ENCODE data around the gene SULF2.
"Not testable (repeated sequence)": the region's sequence is repeated elsewhere in the genome, so short reads cannot be mapped to it uniquely, and the experiment has no call there.

SULF2 gene

DNA sequence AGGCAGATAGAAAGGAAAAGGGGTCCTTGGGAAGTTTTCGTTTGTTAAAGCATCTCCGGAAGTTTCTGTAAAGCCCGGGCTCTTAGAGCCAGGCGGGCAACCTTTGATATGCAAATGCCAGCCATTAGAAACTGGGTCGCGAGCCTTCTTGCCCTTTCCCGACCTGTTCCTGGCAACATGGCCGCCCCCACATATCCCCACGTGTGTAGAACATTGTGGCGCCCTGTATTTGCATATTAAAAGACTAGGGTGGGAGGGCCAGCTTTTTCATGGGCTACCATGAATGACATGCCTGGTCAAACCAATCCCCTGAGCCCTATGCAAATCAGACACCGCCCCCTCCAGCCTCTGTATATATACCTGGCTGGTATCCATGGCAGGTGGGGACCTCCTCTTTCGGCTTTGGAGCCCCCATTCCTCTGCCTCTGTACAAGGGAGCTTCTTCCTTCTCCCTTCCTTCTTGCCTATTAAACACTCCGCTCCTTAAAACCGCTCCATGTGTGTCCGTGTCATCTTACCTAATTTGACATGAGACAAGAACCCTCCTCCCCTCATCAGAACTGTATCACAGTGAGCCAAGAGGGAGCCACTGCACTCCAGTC is 19.0 kb upstream of the SULF2 start:
- not testable (repeated sequence) for DNase-seq

DNA sequence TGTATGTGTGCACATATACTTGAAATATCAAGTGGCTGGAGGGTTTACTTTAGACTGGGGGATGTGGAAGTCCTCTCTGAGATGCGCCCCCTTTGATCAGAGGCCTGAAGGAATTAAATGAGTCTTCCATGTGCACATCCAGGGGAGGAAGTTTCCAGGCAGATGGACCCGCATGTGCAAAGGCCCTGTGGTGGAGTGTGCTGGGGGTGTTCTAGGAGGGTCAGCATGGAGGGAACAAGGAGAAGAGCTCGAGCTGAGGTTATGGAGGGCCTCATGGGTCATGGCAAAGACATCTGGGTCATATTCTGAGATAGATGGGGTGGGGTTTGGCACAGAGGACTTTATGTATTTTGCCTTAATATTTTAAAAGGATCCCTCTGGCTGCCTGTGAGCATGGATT is 17.7 kb upstream of the SULF2 start:
- no peak for DNase-seq

DNA sequence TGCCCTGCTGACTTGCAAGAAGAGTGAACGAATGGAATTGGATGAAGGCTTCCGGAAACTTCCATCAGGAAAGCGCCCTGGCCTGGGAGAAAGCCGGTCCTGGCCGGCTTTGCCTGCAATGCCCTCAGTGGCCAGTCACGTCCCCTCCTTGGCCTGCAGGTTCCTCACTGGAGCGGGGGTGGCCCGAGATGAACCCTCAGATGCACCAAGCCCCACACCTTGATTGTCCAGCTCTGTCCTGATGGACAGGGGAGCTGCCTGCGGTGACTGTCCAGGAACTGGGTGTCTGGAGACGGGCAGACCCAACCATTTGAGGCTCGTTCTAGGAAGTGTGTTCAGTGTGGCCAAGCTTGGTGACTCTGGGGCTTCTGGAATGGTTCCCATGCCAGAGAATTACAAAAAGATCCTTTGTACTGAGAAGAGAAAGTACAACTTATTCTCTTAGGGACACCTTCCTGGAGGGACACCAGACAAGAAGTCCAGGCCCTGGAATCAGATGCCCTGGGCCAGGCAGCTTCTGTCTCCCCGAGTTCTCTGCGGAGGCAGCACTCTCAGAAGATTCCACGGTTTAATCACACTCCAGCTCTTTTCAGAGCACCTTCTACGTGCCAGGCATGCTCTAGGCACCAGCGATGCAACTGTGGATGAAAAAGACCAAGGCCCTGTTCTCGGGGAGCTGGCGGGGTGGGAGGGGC is 17.1 kb upstream of the SULF2 start:
- no peak for DNase-seq

DNA sequence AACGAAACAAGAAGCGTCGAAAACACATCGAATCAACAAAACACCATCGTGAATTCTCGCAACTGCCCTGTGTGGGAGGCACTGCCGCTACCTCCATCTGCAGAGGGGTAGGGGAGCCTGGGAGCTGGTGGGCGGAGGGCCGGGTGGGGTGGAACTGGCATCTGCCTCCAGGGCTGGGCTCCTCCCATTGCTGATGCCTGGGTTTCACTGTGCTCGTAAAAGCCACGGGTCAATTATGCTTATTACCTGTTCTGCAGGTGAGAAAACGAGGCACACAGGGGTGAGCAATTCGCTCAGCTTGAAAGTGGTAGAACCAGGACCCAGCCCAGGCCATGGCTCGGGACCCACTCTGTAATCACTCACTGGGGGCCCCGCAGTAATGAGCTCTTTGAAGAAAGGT is 16.5 kb upstream of the SULF2 start:
- no peak for DNase-seq

DNA sequence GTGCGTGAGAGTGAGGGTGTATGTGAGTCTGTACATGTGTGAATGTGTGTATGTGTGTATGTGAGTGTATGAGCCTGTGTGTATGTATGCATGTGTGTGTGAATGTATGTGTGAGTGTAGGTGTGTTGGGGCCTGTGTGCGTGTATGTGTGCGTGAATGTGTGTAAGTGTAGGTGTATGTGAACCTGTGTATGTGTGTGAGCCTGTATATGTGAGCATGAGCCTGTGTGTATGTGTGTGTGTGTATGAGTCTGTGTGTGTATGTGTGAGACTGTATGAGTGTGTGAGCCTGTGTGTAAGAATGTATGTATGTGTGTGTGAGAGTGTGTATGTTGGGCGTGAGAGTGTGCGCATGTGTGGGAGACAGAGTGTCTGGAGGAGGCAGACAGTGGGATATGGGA is 15.8 kb upstream of the SULF2 start:
- DNase-seq, result no peak

DNA sequence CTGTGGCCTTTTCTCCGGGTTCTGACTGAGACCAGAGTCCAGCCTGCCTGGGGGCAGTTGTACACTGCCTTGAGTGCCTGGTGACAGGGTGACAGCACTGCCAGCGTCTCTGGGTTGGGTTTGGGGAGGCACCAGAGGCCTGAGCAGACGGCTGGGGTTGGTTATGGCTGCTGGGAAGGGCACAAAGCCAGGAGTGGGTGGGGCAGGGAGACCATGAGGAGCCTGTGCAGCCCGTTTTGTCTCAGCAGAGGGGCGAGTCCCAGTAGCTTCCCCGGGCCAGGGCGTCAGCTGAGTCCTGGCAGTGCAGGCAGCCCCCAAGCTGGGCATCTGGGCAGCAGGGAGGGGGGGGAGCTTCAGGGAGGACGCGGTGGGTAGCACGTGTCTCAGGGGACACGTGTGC is 15.3 kb upstream of the SULF2 start:
- DNase-seq, result no peak

DNA sequence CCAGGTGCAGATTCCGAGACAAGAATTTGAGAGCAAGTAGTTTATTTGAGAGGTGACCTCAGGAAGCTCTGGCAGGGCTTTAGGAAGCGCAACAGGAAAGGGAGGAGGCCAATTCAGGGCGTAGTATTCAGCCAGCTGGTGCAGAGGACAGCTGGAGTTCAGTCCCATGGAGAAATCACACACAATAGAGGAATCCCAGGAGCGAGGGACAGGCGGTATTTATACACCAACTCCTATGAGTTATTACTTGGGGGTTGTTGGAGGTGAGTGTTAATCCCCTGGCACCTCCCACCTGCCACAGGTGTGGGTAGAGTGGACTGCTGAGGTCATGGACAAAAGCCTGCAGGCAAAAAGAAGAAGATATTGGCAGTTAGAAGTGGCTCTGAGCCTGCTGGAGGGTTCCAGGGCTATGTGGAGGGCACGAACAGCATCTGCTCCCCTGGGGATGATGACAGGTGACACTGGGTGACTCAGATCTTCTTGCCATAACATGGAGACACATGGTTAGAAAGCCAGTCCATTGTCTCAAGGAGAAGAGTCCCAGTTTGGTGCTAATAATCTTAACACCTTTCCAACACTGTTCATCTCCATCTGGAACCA is 13.9 kb upstream of the SULF2 start:
- no peak for DNase-seq

DNA sequence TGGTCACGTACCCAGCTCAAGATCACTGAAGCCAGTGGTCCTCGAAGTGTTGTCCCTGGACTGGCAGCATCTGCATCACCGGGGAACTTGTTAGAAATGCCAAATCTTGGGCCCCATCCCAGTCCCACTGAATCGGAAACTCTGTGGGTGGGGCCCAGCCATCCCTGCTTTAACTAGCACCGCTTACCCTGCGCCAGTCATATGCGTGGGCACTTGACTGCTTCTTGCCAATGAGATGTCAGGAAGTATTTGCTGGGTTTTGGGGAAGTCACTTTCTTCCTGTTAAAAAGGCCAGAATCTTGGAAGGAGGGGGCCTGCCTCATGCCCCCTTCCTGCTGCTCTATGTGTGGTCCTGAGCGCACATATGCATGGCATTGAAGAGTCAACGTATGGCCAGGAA is 11.7 kb upstream of the SULF2 start:
- DNase-seq, result no peak

DNA sequence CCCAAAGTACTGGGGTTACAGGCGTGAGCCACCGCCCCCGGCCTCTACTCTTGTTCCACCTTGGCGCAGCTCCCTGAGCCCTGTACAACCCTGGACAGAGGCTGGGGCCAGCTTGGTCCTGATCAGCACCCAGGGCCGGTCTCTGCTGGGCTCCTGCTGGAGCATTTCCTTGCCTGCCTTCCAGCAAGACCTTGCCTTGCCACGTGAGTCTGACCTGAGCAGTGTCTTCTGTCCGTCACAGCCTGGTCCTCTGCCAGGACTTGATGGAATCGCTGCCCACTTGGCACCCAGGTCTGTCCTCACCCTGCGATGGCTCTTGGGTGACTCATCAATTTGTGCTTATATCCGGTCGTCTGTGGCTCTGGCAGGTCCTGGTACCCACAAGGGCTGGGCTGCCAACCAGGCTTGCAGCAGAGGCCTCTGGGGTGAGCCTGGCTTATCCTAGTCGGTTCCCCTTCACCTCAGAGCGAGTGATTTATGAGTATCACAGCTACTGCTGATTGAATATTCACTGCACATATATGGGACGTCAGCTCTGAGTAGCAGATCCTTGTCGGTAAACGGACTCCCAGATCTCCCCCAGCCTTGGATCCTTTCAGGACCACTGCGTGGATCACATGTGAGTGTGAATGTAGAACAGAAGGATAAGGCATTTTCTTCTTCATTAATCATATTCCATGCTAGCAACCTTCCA is 10.1 kb upstream of the SULF2 start:
- no peak for DNase-seq

DNA sequence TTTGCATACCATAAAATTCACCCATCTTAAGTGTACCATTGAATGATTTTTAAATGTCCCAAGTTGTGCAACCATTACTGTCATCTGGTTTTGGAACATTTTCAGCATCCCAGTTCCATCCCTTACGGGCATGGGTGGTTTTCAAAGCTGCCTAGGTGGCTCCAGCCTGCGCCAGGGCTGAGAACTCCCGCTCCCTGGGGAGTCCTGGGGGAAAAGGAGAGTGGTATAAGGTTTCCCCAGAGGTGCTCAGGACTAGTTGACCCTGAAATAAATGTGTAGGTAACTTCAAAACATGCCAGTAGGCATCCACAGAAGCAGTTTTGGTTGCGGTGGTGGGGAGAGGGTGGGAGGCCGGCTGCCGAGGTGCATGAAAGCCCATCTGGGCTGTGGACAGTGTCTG is 9.0 kb upstream of the SULF2 start:
- DNase-seq, result not testable (repeated sequence)

DNA sequence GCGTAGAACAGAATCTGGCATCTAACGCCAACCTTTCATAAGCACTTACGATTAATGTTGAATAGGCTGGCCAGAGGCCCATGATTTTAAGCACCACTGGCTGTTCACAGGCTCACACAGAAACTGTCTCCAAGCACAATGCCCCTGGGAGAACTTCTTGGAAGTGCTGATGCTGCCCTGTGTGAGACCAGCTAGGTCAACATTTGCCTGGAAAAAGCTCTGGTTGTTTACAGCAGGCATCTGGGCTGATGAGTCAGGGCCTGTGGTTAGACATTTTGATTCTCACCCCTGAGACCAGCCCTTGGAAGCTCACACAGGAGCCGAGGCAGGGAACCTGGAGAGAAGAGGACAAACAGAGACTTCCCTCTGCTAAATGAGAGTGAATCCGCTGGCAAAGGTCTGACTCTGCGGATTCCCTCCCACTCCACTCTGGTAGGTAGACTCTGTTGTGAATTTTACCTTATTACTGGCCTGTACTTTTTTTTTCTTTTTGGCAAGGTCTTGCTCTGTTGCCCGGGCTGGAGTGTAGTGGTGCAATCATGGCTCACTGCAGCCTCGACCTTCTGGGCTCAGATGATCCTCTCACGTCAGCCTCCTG is 6.8 kb upstream of the SULF2 start:
- DNase-seq, result no peak

DNA sequence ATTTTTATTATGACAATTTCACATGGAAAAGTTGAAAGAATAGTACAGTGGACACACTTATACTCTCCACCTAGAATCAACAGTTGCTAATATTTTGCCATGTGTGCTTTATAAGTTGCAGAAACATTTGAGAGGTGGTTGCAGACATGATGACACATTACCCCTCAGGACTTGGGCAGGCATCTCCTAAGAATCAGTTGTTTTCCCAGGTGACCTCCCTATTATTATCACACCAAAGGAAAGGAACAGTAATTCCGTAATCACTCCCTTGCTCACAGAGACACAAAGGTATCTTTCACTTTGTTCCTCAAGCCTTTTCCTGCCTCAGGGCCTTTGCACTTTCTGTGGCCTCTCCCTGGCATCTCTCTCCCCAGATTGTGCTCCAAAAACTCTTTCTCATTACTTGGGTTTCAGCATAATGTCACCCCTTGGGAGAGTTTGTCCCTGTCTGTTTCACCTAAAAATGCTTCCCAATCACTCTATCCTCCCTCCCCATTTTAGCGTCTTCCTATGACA is 5.9 kb upstream of the SULF2 start:
- no peak for DNase-seq

DNA sequence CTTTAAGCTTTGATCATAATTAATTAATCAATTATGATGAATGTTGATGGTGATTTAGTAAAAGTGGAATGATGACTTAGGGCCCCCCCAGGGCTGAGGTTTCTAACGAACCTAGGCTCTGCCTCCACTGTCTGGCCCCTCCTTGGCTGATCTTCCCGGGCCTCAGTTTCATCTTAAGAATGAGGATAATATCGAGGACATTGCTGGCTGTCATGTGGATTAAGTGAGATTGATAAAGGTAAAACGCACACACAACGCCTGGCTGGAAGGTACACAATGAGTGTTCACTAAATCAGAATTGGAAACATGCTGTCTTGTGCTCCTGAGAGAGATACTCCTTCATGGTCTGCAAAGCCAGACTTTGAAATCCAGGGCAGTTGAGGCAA is 5.3 kb upstream of the SULF2 start:
- no peak for DNase-seq

DNA sequence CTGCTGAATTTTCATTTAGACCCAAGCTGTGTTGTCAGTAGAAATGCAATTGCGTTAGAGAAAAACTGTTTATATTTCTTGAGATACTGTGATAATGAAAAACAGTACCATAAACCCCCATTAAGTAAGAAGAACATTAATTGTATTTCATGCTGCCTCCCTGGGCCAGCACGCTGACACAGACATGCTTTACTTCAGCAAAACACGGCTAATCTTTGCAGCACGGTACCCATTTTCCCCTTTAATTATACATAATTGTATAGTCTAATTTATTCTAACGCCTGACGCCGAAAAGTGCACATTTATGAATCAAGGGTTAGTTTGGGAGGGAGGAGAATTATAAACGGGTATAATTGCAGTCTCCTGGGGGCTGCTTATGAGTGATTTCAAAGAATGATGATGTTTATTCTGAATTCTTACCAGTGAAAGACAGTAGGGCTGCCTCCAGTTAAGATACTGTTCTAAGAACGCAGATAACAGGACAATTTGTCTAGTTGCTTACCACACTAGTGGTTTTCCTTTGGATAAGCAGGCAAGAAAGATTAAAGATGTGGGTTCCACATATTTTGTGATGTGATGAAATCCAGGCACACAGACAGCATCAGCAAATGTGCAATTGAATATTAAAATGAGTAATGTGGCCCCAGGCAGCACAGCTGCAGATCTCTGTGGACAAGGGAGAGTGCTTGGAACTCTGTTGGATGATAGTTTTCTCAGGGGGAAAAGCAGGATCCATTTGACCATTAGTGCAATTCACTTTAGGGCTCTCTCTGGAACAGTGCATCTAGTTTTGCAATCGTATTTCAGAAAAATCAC is 4.7 kb upstream of the SULF2 start:
- DNase-seq, result no peak

DNA sequence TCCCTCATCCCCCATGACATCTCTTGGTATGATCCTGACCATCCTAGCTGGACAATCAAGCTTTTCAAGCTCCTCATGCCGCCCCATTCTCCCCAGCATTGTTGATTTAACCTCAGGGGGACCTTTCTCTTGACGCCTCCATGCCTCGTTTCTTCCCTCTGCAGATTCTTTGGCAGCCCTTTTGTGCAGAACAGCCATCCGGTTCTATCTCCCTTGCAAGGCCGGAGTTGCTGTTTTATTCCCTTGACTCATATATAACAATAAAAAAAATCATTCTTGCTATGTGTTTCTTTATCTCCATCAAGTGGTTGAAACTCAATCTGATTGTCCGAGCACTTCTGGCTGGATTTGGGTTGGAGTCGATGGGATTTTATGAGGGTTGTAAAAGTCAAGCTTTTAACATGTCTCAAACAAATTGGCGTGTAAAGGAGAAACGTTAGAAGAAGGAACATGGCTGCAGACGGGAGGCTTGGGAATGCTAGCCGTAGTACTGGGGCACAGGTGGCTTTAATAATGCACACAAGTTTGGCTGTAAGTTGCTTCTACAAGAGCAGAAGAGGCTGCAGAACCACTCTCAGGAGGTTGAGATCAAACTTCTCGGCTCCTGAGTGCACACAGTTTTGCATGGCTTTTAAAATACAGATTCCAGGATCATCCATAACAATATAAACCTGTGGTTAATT is 3.9 kb upstream of the SULF2 start:
- no peak for DNase-seq

DNA sequence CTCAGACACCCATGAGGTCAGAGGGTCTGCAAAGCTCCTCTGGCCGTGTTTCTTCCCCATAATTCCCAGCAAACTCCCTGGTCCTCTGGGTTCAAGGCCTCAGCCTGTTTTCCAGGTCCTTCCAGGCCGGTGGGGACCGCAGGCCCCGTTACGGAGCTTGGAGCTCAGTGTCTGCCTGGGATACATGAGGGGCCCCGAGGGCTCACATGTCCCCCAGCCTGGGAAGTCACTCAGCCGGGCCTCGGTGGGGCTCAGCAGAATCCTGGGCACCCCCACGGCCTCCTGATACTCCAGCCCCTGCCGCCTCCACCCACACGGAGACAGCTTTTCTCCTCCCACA is 3.4 kb upstream of the SULF2 start:
- no peak for DNase-seq

DNA sequence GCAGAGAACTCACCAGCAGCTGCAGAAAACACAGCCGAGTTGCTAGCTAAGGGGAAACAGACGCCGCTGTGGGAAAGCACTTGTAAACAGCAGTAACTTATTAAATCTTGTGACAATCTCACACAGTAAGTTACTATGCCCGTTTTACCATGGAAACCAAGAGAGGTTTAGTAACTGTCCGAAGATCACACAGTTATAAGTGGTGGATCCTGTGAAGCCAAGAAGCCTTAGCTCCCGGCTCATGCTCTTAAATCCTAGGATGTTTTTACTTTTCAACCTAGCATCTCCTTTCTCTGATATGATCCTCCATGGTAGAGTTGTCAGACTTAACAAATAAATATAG is 1.5 kb upstream of the SULF2 start:
- no peak for DNase-seq

DNA sequence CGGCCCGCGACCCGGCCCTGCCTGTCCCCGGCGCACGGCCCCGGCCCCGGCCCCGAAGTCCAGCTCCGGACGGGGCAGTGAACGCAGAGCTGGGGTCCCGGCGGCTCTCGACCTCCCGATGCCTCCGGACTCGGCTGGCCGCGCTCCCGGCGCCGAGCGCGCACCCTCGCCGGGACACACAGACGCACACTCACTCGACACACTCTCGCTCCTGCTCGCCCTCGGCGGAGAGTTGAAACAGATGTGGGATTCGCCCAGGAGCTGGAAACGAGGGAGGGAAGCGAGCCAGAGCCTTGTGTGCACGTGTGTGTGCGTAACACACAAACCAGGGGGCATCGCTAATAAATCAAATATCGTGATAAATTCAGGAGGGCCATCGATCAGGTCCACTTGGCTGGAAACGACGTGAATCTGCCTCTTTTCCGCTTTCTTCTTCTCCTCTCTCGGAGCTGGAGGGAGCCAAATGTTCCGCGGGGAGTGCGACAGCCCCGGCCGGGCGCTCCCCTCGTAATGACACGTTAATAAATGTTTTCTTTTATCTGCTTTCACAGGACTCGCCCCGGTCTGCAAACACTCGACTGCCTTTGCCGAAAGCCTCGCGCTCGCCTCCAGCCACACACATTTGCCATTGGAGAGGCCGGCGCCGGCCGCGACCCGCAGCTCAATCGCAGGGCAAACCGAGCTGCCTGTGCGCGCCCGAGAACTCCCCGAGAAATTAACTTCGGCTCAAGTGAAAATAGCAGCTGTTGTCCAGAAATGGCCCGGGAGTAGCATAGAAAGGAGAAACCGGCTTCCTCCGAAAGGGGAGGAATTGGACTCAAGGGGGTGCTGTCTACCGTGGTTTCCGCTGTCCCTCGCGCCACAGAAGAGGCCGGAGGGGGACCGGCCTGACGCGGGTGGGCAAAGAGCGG is 828 bp upstream of the SULF2 start:
- DNase-seq, result no peak

DNA sequence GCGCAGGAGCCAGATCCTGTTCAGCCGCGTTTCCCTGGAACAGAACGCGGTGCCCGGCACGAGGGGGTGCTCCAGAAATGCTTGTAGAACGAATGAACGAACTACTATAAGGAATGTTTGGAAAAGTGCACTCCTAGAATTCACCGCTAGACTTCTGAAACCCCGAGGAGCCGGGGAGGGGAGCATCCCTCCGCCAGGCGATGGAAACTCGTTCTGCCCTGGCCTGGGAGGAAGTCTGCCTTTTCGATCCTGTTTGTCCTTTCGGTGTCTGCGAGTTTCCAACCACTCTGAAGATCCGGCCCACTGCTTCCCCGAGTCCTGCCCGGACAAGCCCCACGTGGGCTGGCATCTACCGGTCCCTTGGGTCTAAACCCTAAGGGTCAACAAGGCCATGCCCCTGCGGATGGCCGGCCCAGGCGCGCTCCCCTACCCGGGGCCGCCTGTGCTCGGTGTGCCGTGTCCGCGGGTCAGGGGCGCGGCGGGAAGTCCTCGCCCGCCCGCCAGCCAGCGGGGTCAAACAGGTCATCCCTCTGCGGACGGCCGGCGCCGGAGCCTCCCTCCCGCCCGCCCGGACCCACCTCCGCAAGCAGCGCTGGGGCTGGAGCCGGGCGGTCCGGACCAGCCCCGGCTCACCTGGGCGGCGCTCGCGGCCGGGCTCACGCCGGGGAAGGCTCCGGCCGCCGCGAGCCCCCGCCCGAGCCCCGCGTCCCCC is 526 bp downstream of the SULF2 start:
- no peak for DNase-seq

DNA sequence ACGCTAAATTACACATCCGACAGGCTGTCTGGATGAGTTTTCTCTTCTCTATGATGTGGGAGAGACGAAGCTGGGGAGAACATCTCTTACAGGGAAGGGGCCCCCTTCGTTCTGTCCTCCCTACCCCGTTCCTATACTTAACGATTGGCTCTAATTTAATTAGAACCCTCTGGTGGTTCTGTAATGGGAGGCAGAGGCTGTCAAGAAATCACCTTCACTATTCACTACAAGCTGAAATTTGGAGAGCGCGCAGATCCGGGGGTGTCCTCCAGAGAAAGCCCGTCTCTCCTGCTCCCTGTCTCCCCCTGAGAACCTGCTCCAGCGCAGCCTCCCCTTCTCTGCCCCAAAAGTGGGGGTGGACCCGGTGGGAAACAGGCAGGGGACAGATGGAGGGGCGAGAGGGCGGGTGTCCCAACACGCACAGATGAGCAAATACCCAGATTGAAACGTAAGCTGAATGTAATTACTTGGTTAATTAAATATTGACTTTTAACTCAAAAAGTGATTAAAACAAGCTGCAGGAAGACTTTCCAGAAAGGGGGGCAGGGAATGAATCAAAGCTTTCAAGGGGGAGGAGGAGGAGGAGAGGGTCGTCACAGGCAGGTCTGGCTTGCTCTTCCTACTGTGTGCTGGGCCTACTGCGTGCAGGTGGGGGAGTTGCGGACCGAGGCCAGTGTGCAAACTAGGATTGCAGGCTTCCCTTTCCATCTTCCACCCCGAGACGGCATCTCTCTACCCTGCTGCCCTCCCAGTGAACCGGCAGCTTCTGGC is 1.3 kb downstream of the SULF2 start:
- DNase-seq, result no peak
